Measurements from ENCODE around the gene PAX5. TPM values are rescaled to one million over a fixed set of nuclear protein-coding genes. Genes with fewer than 3 reads are reported as not detected.

The PAX5 gene
- total RNA-seq, 1 experiment from 2014 or later = 0.39 TPM

DNA sequence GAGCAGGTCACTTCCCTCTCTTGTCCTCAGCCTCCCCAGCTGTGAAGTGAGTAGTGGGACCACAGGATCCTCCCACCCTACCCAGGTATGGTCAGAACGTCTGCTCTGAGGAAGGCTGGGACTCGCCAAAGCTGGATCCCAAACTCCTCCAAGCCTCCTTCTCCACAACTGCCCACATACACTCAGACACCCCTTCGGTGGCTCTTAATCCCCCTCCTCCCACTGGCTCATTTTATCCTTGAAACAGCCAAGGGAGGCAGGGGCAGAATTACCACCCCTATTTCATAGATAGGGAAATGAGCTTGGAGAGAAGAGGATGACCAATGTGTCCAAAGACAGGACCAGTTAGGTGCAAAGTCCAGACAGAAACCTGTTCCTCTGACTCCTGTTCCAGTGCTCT, 121.4 kb downstream of the PAX5 start:
- H4K91ac ChIP-seq (ENCODE audit: insufficient read length, low read depth, low read length) = no peak overlapping the region
- H4K8ac ChIP-seq (replicated peaks; ENCODE audit: insufficient read length, low read depth, low read length) = no peak overlapping the region
- H2BK15ac ChIP-seq (ENCODE audit: low read depth, low read length) = no peak overlapping the region
- H3T11ph ChIP-seq (ENCODE audit: low read length) = no peak overlapping the region
- H2BK20ac ChIP-seq (ENCODE audit: low read depth, low read length, poor library complexity, severe bottlenecking) = no peak overlapping the region
- H3K27ac ChIP-seq (ENCODE audit: insufficient read length, low read depth, low read length) = no peak overlapping the region
- Mint-ChIP-seq H3K27me3 (ENCODE audit: low read depth) (peaks cover 5% of the 10 kb centered on the region), H3K4me3 (no peak overlapping the region), H3K4me1 (peaks cover 5 to 24% of the 10 kb centered on the region in 2 experiments), H3K9me3 (no peaks in the 10 kb centered on the region; a peak in 1 of 5 replicates), H3K36me3 (ENCODE audit: insufficient read depth in 1 of 3, low read depth in 3 of 3) (no peaks in the 10 kb centered on the region), H3K27ac (no peak overlapping the region)
- no peak overlapping the region for H2BK5ac ChIP-seq (ENCODE audit: insufficient read length, low read length)
- H3K9me3 ChIP-seq (ENCODE audit: control insufficient read depth, low read depth, low read length) = no peaks in the 10 kb centered on the region
- H3K79me1 ChIP-seq (ENCODE audit: insufficient read depth, low read depth, low read length, poor library complexity, severe bottlenecking) = no peaks in the 10 kb centered on the region
- H3K23me2 ChIP-seq (ENCODE audit: insufficient read length, low read depth, low read length, poor library complexity, severe bottlenecking) = no peaks in the 10 kb centered on the region
- H2BK12ac ChIP-seq (ENCODE audit: insufficient read length, low read depth, low read length) = no peak overlapping the region
- no peak overlapping the region for H3K9ac ChIP-seq (ENCODE audit: extremely low read depth, insufficient read length, low read length)
- TF ChIP-seq CTCF (conservative IDR thresholded peaks at IDR 0.05) = no peak
- H2AK5ac ChIP-seq (ENCODE audit: insufficient read length, low read length) = no peak overlapping the region
- no peak overlapping the region for H3K4me2 ChIP-seq (ENCODE audit: insufficient read depth, insufficient read length, low read length)
- no peaks in the 10 kb centered on the region for H3K79me2 ChIP-seq (ENCODE audit: insufficient read depth, low read length)
- no CpG with 5 or more reads among the region's 3 CpGs for WGBS (ENCODE audit: extremely low coverage, insufficient read length, low lambda C conversion rate)
- H3K23ac ChIP-seq (ENCODE audit: insufficient read length, low read depth, low read length) = no peak overlapping the region
- no peak for DNase-seq
- H4K20me1 ChIP-seq (ENCODE audit: control insufficient read depth, insufficient read depth, insufficient read length) = no peaks in the 10 kb centered on the region
- no peaks in the 10 kb centered on the region for H3K27me3 ChIP-seq (ENCODE audit: insufficient read depth, low read length)
- no peak overlapping the region for H3K14ac ChIP-seq (ENCODE audit: insufficient read depth, low read length)
- no peak overlapping the region for H3K18ac ChIP-seq (ENCODE audit: insufficient read length, low read depth, low read length)
- no peak overlapping the region for H3K4ac ChIP-seq (ENCODE audit: low read depth, low read length)
- H3K4me1 ChIP-seq (ENCODE audit: insufficient read depth, low read length) = no peaks in the 10 kb centered on the region
- H2BK120ac ChIP-seq (ENCODE audit: low read depth, low read length, poor library complexity, severe bottlenecking) = no peak overlapping the region
- H4K5ac ChIP-seq (ENCODE audit: insufficient read length, low read depth, low read length) = no peak overlapping the region
- H2AFZ ChIP-seq (ENCODE audit: low read length) = no peak overlapping the region
- H3K56ac ChIP-seq (ENCODE audit: insufficient read length, low read depth, low read length) = no peak overlapping the region
